Rectal smooth muscle tissue (tissue), 1 donor: ENCODE data around the gene SPIRE1.

ENCODE experiments used
- H3K27ac ChIP-seq: one replicate; pipeline ENCODE4 v1.7.0; 2013; ENCODE audit warnings: low read depth, low read length, inconsistent platforms
- H3K27me3 ChIP-seq: one replicate; pipeline ENCODE4 v1.7.0; 2013; ENCODE audit warnings: low read length; ENCODE audit not compliant: control insufficient read depth, insufficient read depth
- H3K36me3 ChIP-seq: one replicate; pipeline ENCODE4 v1.7.0; 2013; ENCODE audit warnings: low read length; ENCODE audit not compliant: control insufficient read depth, insufficient read depth
- H3K4me1 ChIP-seq: one replicate; pipeline ENCODE4 v1.7.0; 2013; ENCODE audit warnings: low read length; ENCODE audit not compliant: control insufficient read depth, insufficient read depth
- H3K4me3 ChIP-seq: one replicate; pipeline ENCODE4 v1.7.0; 2013; ENCODE audit warnings: low read length
- H3K9ac ChIP-seq: one replicate; pipeline ENCODE4 v1.7.0; 2013; ENCODE audit warnings: low read length

Gene SPIRE1

DNA sequence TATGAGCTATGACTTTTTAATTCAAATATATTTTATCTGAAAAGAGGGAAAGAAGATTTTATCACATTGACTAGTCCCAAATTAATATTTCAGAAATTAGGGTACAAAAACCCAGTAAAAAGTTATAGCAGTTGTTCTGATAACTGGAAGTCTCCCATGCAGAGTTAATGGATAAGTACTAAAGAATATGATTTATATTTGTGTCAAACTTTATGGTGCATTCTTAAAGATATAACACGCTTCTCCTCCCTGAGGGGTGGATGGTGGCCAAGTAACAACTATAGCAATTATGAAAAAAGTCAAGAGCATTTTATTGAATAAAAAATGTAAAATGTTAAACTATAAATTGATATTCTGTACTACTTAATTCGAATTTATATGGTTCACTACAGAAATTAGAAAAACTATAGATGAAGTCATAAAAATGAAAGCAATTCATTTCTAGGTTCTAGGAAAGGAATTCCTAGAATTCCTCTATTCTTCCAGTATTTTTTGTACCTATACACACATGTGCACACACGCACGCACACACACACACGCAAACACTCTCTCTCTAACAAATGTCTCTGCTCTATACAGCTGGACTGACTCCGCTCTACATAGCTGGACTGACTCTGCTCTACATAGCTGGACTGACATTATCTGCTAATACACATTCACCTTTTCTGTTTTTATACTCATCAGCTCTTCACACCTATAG, 138.9 kb downstream of the SPIRE1 start:
- no peaks in the 10 kb centered on the region for H3K36me3 ChIP-seq
- H3K27me3 ChIP-seq, result no peaks in the 10 kb centered on the region
- no peak overlapping the region for H3K4me3 ChIP-seq
- H3K27ac ChIP-seq, result no peak overlapping the region
- no peak overlapping the region for H3K9ac ChIP-seq
- no peaks in the 10 kb centered on the region for H3K4me1 ChIP-seq

DNA sequence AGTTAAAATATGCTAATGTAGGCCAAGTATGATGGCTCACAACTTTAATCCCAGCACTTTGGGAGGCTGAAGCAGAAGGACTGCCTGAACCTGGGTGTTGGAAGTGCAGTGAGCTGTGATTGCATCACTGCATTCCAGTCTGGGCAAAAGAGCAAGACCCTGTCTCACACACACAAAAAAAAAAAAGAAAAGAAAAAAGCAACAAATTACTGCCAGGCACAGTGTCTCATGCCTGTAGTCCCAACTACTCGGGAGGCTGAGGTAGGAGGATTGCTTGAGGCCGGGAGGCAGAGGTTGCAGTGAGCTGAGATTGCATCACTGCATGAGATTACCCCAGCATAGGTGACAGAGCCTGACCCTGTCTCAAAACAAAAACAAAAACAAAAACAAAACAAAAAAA, 139.6 kb downstream of the SPIRE1 start:
- Histone ChIP-seq H3K4me3 (no peak overlapping the region), H3K4me1 (no peaks in the 10 kb centered on the region), H3K27ac (no peak overlapping the region), H3K27me3 (no peaks in the 10 kb centered on the region), H3K36me3 (no peaks in the 10 kb centered on the region), H3K9ac (no peak overlapping the region)

DNA sequence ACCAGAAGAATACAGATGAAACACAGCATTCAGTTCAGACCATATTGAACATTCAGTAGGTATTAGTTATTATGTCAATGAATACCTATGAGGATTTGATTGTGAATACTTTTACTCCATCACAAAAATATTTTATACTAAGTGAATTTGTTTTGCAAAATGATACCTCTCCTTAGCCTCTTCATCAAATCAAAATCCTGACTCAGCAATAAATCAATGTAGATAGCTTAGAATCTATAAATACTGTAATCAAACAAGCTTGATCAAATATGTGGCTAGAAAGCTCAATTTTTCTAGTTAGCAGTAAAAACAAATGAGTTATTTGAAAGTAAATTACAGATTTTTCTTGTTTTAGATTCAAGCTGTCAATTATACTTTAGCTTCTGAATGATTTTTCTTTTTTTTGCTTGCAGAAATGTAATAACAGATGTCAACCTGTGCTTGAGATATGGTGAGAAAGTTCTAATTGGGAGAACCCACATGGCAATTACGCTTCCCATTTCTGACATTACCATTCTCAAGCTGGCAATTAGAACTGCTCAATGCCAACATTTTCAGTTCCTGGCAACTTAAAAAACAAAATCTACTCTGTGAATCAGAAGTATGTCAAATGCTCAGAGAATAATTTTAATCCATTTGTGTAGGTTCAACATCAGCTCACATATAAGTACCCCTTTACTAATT, 140.6 kb downstream of the SPIRE1 start:
- Histone ChIP-seq H3K27ac (no peak overlapping the region), H3K27me3 (no peaks in the 10 kb centered on the region), H3K4me3 (no peak overlapping the region), H3K9ac (no peak overlapping the region), H3K4me1 (no peaks in the 10 kb centered on the region), H3K36me3 (no peaks in the 10 kb centered on the region)

DNA sequence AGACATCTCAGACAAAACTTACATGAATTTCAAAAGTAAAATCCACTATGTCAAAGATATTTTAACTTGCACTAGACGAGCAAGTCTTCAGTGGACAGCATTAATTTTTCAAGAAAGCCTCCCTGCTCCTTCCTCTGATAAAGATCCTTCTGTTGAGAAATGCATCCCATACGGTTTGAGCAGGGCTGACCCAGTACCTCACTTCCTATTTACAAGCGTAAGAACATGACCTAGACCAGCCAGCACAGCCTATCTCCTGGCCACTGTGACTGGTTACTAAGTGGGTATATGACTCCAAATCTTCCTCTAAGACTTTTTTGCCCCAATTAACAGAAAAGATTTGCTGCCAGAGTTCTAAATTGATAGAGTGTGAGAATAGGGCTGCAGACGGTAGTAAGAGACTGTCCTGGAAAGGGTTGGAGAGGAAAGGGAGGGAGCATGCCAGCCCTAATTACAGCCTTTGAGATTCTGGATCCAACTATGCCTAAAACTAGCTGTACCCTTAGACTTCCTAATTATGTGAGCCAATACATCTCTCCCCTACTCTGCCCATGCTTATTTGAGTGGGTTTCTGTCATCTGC, 141.8 kb downstream of the SPIRE1 start:
- Histone ChIP-seq H3K4me1 (no peaks in the 10 kb centered on the region), H3K36me3 (no peaks in the 10 kb centered on the region), H3K4me3 (no peak overlapping the region), H3K27me3 (no peaks in the 10 kb centered on the region), H3K27ac (no peak overlapping the region), H3K9ac (no peak overlapping the region)

DNA sequence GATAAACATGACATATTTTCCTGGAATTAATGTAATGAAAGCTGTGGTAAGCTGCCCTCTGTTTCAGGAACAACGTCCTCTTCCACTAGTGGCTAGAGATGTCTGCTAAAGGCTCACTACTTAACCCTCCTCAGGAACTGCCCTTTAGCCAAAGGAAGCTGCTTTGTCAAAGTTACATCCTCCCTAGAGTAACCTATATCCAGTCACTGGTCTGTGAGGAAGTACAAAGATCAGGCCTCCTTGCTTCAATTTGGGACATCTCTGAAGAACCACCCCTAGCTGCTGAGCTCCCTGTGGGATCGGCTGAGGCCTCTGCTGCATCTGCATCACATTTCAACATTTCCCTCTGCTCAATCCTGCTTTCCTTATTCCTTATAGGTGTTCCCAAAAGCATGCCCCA, 142.4 kb downstream of the SPIRE1 start:
- Histone ChIP-seq H3K36me3 (no peaks in the 10 kb centered on the region), H3K9ac (no peak overlapping the region), H3K4me3 (no peak overlapping the region), H3K27me3 (no peaks in the 10 kb centered on the region), H3K4me1 (no peaks in the 10 kb centered on the region), H3K27ac (no peak overlapping the region)

DNA sequence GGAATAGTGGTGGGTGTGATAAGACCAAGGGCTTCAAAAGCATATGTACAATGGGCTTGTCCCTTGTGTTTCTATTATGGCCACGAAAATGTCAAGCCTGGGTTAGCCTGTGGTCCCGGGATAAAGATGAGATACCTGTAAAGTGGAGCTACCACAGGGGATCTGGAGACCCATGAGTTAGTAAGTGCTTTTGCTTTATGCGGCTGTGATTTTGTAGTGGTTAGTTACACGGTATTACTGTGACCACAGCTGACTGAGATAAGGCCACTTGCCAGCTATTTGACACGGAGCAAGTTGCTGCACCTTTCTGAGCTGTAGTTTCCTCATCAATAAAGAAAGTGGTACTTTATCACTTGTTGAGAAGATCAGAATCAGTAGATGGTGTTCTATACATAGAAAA, 150.9 kb downstream of the SPIRE1 start:
- H3K4me3 ChIP-seq, result no peak overlapping the region
- no peaks in the 10 kb centered on the region for H3K36me3 ChIP-seq
- no peaks in the 10 kb centered on the region for H3K27me3 ChIP-seq
- H3K9ac ChIP-seq, result no peak overlapping the region
- no peaks in the 10 kb centered on the region for H3K4me1 ChIP-seq
- no peak overlapping the region for H3K27ac ChIP-seq

DNA sequence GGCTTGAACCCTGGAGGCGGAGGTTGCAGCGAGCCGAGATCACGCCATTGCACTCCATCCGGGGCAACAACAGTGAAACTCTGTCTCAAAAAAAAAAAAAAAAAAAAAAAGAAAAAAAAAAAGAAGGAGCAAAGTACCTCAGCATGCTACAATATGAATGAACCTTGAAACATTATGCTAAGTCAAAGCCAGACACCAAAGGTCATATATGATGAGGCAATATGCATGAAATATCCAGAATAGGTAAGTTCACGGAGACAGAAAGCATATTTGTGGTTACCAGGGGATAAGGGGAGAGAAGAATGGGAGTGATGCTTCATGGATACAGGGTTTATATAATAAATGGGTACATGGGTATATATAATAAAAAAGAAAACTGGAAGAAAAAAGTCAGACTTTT, 156.9 kb downstream of the SPIRE1 start:
- Histone ChIP-seq H3K4me3 (no peak overlapping the region), H3K4me1 (no peaks in the 10 kb centered on the region), H3K27ac (no peak overlapping the region), H3K27me3 (no peaks in the 10 kb centered on the region), H3K36me3 (no peaks in the 10 kb centered on the region), H3K9ac (no peak overlapping the region)

DNA sequence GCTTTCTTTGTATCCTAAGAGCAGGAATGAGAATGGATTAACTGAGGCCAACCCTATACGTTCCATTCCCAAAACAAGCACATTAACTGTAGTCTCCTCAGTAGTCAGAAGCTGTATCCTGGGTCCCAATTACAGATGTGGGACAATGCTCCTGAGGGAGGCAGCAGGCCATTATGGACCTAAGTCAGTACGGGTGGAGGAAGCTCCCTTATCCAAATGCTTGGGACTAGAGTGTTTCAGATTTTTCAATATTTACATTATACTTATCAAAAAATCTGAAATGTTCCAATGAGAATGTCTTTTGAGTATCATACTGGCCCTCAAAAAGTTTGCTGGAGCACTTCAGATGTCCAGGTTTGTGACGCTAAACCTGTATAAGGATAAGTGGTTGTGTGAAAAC, 160.1 kb downstream of the SPIRE1 start:
- Histone ChIP-seq H3K4me1 (no peaks in the 10 kb centered on the region), H3K4me3 (no peak overlapping the region), H3K27me3 (no peaks in the 10 kb centered on the region), H3K9ac (no peak overlapping the region), H3K27ac (no peak overlapping the region), H3K36me3 (no peaks in the 10 kb centered on the region)

DNA sequence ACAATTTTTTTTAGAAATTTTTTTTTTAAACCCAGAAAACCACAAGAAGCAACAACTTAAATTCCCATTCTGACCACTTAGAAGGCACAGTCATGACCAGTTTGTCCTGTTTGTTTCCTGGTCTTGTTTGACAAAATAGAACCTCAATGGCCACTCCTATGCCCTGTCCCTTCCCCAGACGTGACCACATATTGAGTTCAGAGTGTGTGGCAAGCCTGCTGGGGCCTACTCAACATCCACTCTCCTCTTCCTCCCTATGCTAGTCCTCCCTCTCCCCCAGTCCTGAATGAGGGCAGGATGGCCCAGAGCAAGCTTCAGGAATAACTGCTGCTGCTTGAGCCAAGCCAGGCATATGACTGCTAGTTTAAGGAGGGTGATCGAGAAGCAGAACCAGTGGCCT, 160.6 kb downstream of the SPIRE1 start:
- Histone ChIP-seq H3K27me3 (no peaks in the 10 kb centered on the region), H3K4me1 (no peaks in the 10 kb centered on the region), H3K27ac (no peak overlapping the region), H3K36me3 (no peaks in the 10 kb centered on the region), H3K4me3 (no peak overlapping the region), H3K9ac (no peak overlapping the region)

DNA sequence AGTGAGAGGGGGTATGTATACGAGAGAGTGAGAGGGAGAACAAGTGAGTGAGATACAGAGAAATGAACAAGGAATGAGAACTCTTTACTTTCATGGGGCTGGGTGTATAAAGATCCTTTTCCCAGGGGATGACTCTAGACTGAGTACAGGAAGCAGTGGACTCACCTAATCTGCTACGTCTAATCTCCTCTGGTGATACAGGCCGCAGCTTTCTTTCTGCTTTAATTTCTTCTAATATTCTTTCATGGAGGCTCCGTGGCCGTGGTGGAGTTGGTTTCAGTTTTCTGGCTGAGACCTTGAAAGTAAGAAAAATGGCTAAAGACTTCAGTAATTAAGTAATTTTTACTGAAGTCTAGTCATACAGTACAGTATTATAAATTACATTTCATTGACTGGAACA, 165.0 kb downstream of the SPIRE1 start:
- no peak overlapping the region for H3K9ac ChIP-seq

DNA sequence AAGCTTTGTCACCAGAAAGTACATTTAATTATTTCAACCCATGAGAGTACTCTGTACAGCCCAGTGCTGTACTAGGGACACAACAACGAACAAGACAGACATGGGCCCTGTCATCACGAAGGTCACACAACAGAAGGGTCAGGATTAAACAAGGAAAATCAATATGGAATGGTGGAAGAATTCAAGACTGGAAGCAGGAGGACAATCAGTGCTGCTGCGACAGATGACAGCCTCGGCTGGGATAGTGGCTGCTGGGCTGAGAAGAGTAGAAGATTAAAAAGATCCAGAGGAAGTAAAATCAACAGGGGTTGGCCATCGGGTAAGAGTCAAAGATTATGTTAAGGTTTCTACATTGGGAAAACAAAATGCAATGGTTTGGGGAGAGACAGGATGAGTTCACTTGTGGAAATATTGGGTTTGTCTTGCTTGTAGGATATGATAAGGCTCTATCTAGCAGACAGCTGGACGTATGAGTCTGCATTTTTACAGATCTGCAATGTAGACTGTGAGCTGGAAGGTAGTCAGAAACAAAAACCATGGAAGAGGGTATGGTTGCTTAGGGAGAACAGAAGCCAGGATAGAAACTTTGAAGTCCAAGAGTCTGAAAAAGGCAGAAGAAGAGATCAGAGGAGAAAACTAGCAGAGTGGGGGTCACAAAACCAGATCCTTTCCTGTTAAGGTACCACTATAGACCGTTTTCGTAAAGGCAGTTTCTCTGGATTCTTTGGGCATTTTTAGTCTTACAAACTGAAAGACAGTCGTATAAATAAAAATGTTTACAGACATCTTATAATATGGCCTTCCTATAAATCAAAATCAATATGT, 166.1 kb downstream of the SPIRE1 start:
- Histone ChIP-seq H3K27ac (no peak overlapping the region), H3K4me1 (no peaks in the 10 kb centered on the region), H3K4me3 (no peak overlapping the region), H3K27me3 (no peaks in the 10 kb centered on the region), H3K36me3 (no peaks in the 10 kb centered on the region), H3K9ac (no peak overlapping the region)

More for the DNA sequence above, 165.0 kb downstream of the SPIRE1 start:
- Histone ChIP-seq H3K36me3 (no peaks in the 10 kb centered on the region), H3K4me3 (no peak overlapping the region), H3K4me1 (no peaks in the 10 kb centered on the region), H3K27ac (no peak overlapping the region), H3K27me3 (no peaks in the 10 kb centered on the region)

DNA sequence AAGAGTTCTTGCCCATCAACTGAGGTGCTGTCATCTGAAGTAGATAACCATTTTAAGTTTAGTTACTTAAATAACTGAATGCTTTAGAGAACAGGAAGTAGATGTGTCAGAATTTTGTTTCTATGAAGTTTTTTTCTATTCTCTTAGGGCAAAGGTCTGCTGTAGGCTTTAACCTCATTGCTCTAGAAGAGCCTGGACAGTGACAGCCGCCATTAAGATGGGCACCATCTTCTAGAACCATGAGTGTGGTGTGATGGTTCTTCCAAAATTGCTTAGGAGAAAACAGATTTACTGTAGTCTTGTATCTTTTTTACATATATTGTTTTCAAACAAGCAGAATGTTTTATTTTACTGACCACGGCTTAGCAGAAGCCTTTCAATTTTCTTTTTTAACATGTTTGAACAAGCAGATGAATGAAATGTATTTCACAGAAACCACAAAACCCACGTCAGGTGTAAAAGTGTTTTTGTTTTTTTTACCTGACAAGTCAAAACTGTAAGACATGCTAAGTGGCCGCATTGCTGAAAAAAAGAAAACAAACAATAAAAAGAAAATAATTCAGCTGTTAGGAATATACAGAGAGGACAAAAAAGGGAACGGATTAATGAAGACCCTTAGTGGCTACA, 172.3 kb downstream of the SPIRE1 start:
- Histone ChIP-seq H3K27me3 (no peaks in the 10 kb centered on the region), H3K9ac (no peak overlapping the region), H3K27ac (no peak overlapping the region), H3K4me3 (no peak overlapping the region), H3K36me3 (no peaks in the 10 kb centered on the region), H3K4me1 (no peaks in the 10 kb centered on the region)
